Measurements from ENCODE around the gene SLC19A2.

GRCh38 chr1:169478094-169478672 is 7.6 kb downstream of the SLC19A2 start:
- no peak for TF ChIP-seq CTCF (IDR thresholded peaks at IDR 0.05; ENCODE audit: borderline replicate concordance, extremely low read depth, low read length, poor library complexity, severe bottlenecking)
- TF ChIP-seq EZH2 (IDR thresholded peaks at IDR 0.05; ENCODE audit: borderline replicate concordance, low read depth, low read length, severe bottlenecking) = no peak

All from DND-41 (cell line).